Measurements from ENCODE around the gene FZD4.
"Not testable (repeated sequence)": the region's sequence is repeated elsewhere in the genome, so short reads cannot be mapped to it uniquely, and the experiment has no call there.

The FZD4 gene

GRCh38 chr11:86993031-86993430 lies 37.8 kb upstream of the FZD4 start:
- ChIA-PET POLR2A (no interaction called here), CTCF (interaction anchor here (1.0 kb wide), 1 partner anchor 9 kb away, joined by 3 read pairs; no protein-coding TSS in a partner anchor)
- DNase-seq (ENCODE audit: extremely low spot score) = no peak
- no peak for TF ChIP-seq CTCF (IDR thresholded peaks at IDR 0.05; ENCODE audit: control extremely low read depth, extremely low read depth, low read depth, missing control alignments)

GRCh38 chr11:86992340-86992739 lies 37.1 kb upstream of the FZD4 start:
- CTCF ChIA-PET = not testable (repeated sequence)

GRCh38 chr11:86991341-86991740 lies 36.1 kb upstream of the FZD4 start:
- DNase-seq (ENCODE audit: extremely low spot score) = no peak
- no peak for TF ChIP-seq CTCF (IDR thresholded peaks at IDR 0.05; ENCODE audit: control extremely low read depth, extremely low read depth, low read depth, missing control alignments)
- POLR2A ChIA-PET = no interaction called here
- CTCF ChIA-PET = no interaction called here

More at GRCh38 chr11:86992340-86992739, 37.1 kb upstream of the FZD4 start:
- DNase-seq (ENCODE audit: extremely low spot score); POLR2A ChIA-PET: not testable (repeated sequence)

- no peak for TF ChIP-seq CTCF (IDR thresholded peaks at IDR 0.05; ENCODE audit: control extremely low read depth, extremely low read depth, low read depth, missing control alignments)
- ChIA-PET POLR2A (no interaction called here), CTCF (no interaction called here)
- no peak for DNase-seq (ENCODE audit: extremely low spot score)
Measured at GRCh38 chr11:86990515-86990914, 35.3 kb upstream of the FZD4 start.

- TF ChIP-seq CTCF (IDR thresholded peaks at IDR 0.05; ENCODE audit: control extremely low read depth, extremely low read depth, low read depth, missing control alignments) = no peak
- DNase-seq (ENCODE audit: extremely low spot score) = no peak
- CTCF ChIA-PET = no interaction called here
- POLR2A ChIA-PET = no interaction called here
Measured at GRCh38 chr11:86990031-86990430, 34.8 kb upstream of the FZD4 start.

- no peak for TF ChIP-seq CTCF (IDR thresholded peaks at IDR 0.05; ENCODE audit: control extremely low read depth, extremely low read depth, low read depth, missing control alignments)
- no peak for DNase-seq (ENCODE audit: extremely low spot score)
- ChIA-PET CTCF (no interaction called here), POLR2A (no interaction called here)
Measured at GRCh38 chr11:86988351-86988881, 33.2 kb upstream of the FZD4 start.

- no peak for TF ChIP-seq CTCF (IDR thresholded peaks at IDR 0.05; ENCODE audit: control extremely low read depth, extremely low read depth, low read depth, missing control alignments)
- DNase-seq (ENCODE audit: extremely low spot score) = no peak
- ChIA-PET POLR2A (no interaction called here), CTCF (no interaction called here)
Measured at GRCh38 chr11:86987679-86988078, 32.5 kb upstream of the FZD4 start.

All from GM10248 (cell line).